ENCODE measurements around the gene JARID2.
"Not testable (repeated sequence)": the region's sequence is repeated elsewhere in the genome, so short reads cannot be mapped to it uniquely, and the experiment has no call there.

GRCh38 chr6:15297167-15297566 lies 51.3 kb downstream of the JARID2 start:
- TF ChIP-seq, protein P1, sequence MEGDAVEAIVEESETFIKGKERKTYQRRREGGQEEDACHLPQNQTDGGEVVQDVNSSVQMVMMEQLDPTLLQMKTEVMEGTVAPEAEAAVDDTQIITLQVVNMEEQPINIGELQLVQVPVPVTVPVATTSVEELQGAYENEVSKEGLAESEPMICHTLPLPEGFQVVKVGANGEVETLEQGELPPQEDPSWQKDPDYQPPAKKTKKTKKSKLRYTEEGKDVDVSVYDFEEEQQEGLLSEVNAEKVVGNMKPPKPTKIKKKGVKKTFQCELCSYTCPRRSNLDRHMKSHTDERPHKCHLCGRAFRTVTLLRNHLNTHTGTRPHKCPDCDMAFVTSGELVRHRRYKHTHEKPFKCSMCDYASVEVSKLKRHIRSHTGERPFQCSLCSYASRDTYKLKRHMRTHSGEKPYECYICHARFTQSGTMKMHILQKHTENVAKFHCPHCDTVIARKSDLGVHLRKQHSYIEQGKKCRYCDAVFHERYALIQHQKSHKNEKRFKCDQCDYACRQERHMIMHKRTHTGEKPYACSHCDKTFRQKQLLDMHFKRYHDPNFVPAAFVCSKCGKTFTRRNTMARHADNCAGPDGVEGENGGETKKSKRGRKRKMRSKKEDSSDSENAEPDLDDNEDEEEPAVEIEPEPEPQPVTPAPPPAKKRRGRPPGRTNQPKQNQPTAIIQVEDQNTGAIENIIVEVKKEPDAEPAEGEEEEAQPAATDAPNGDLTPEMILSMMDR (IDR thresholded peaks at IDR 0.05 in 4 of 5, conservative IDR thresholded peaks at IDR 0.05 in 1 of 5): not testable (repeated sequence)
- TF ChIP-seq POLR2A (IDR thresholded peaks at IDR 0.05): not testable (repeated sequence)

Data from gastrocnemius medialis (tissue), 4 donors.